ENCODE data around the gene ZC3HAV1.

Gene ZC3HAV1

GRCh38 chr7:139079861-139080260 is 29.7 kb downstream of the ZC3HAV1 start:
- no peak for TF ChIP-seq REST (IDR thresholded peaks at IDR 0.05; ENCODE audit: low read depth)
- no peak for TF ChIP-seq TAF1 (IDR thresholded peaks at IDR 0.05; ENCODE audit: low read depth)
- no peak for TF ChIP-seq TCF12 (IDR thresholded peaks at IDR 0.05; ENCODE audit: low read depth)
- no peak for TF ChIP-seq NFIC (IDR thresholded peaks at IDR 0.05)
- no peak for TF ChIP-seq EP300 (IDR thresholded peaks at IDR 0.05; ENCODE audit: borderline replicate concordance)
- TF ChIP-seq EGR1 (IDR thresholded peaks at IDR 0.05) = no peak
- TF ChIP-seq FOXM1 (IDR thresholded peaks at IDR 0.05; ENCODE audit: borderline replicate concordance, low read depth) = no peak

- TF ChIP-seq MAX (IDR thresholded peaks at IDR 0.05) (no peak), REST (IDR thresholded peaks at IDR 0.05; ENCODE audit: low read depth) (no peak), TCF12 (IDR thresholded peaks at IDR 0.05; ENCODE audit: low read depth) (no peak), CEBPB (IDR thresholded peaks at IDR 0.05) (no peak), EGR1 (IDR thresholded peaks at IDR 0.05) (no peak), YY1 (IDR thresholded peaks at IDR 0.05; ENCODE audit: low read depth) (no peak), RAD21 (IDR thresholded peaks at IDR 0.05; ENCODE audit: low read depth) (no peak), TAF1 (IDR thresholded peaks at IDR 0.05; ENCODE audit: low read depth) (no peak), USF1 (IDR thresholded peaks at IDR 0.05) (no peak), ZBTB7A (IDR thresholded peaks at IDR 0.05; ENCODE audit: low read depth) (no peak), TEAD4 (IDR thresholded peaks at IDR 0.05) (no peak), EP300 (IDR thresholded peaks at IDR 0.05; ENCODE audit: borderline replicate concordance) (no peak), CREB1 (IDR thresholded peaks at IDR 0.05; ENCODE audit: low read depth) (no peak), NFIC (IDR thresholded peaks at IDR 0.05) (no peak), FOXM1 (IDR thresholded peaks at IDR 0.05; ENCODE audit: borderline replicate concordance, low read depth) (no peak)
Observed at GRCh38 chr7:139078911-139079310, 30.6 kb downstream of the ZC3HAV1 start.

GRCh38 chr7:139078399-139078798 is 31.1 kb downstream of the ZC3HAV1 start:
- TF ChIP-seq TEAD4 (IDR thresholded peaks at IDR 0.05) (no peak), RAD21 (IDR thresholded peaks at IDR 0.05; ENCODE audit: low read depth) (no peak), CEBPB (IDR thresholded peaks at IDR 0.05) (no peak), MAX (IDR thresholded peaks at IDR 0.05) (no peak), FOXM1 (IDR thresholded peaks at IDR 0.05; ENCODE audit: borderline replicate concordance, low read depth) (no peak), EP300 (IDR thresholded peaks at IDR 0.05; ENCODE audit: borderline replicate concordance) (no peak), TAF1 (IDR thresholded peaks at IDR 0.05; ENCODE audit: low read depth) (no peak)

GRCh38 chr7:139075871-139076686 is 33.4 kb downstream of the ZC3HAV1 start:
- TF ChIP-seq MAX (IDR thresholded peaks at IDR 0.05) = no peak
- TF ChIP-seq RAD21 (IDR thresholded peaks at IDR 0.05; ENCODE audit: low read depth) = no peak
- TF ChIP-seq USF1 (IDR thresholded peaks at IDR 0.05) = no peak
- TF ChIP-seq NFIC (IDR thresholded peaks at IDR 0.05) = no peak
- no peak for TF ChIP-seq CEBPB (IDR thresholded peaks at IDR 0.05)
- no peak for TF ChIP-seq EGR1 (IDR thresholded peaks at IDR 0.05)
- TF ChIP-seq FOXM1 (IDR thresholded peaks at IDR 0.05; ENCODE audit: borderline replicate concordance, low read depth) = no peak
- TF ChIP-seq TAF1 (IDR thresholded peaks at IDR 0.05; ENCODE audit: low read depth) = no peak
- TF ChIP-seq REST (IDR thresholded peaks at IDR 0.05; ENCODE audit: low read depth) = no peak
- TF ChIP-seq YY1 (IDR thresholded peaks at IDR 0.05; ENCODE audit: low read depth) = no peak
- TF ChIP-seq CREB1 (IDR thresholded peaks at IDR 0.05; ENCODE audit: low read depth) = no peak
- TF ChIP-seq EP300 (IDR thresholded peaks at IDR 0.05; ENCODE audit: borderline replicate concordance) = no peak
- no peak for TF ChIP-seq ZBTB7A (IDR thresholded peaks at IDR 0.05; ENCODE audit: low read depth)
- TF ChIP-seq TEAD4 (IDR thresholded peaks at IDR 0.05) = no peak
